D341Med (cell line): ENCODE measurements around the gene TANGO6.
A peak's percentile ranks its signal among the peaks of the same experiment; 100 is the strongest.
"Not testable (repeated sequence)": the region's sequence is repeated elsewhere in the genome, so short reads cannot be mapped to it uniquely, and the experiment has no call there.

Source experiments
- DNase-seq: peaks from one replicate; pipeline ENCODE4 v3.0.0; 2012; ENCODE audit warnings: low spot score

The TANGO6 gene

DNA sequence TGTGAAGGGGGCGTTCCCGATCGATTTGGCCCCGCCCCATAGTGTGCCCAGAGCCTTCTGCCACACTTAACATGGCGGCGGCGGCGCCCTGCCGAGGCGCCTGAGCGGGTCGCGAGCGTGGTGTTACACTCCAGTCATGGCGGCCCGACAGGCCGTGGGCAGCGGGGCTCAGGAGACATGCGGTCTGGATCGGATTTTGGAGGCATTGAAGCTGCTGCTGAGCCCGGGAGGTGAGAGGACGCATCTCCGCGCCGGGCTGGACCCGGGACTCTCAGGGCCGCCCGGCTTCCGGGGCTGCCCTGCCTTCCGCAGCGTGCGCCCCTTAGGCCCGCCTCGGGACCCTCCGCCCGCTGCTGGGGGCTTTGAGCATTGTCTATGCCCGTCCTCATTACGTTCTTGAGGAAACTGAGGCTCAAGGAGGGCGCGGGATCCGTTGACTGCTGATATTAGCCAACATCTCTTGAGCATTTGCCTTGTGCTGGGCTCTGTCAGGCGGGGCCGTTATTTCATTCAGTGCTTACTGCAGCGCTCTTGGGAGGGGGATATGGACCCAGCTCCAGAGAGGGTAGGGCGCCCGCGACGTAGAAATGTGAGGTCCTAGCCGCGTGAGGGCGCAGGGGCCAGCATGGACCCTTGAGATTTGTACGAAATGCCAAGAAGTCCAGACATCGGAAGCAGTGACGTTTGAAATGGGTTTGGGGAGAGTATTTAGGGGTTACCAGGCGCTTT is at the start of gene TANGO6:
TSS of gene TANGO6 (plus strand) at position 50 of the 729 bp plus-strand sequence. CDS start at position 137, 87 bp downstream.
- DNase-seq: peak; percentile 90

DNA sequence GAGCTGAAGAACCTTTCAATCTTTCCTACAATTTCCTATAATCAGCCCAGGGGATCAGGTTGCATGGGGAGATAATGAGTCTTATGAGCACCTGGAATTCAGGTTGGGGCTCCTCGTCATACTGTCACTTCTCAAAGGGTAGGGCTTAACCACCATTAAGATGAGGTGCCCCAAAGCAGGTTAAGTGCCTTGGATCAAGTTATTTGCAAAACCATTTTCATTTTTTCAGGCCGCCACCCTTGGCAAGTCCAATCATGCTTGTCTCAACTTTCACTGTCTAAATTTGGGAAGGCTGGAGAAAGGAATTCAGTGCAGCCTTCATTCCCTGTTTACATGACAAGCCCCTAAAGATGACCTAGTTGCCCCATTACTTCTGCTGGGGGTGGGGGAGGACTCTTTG is 44.9 kb upstream of the TANGO6 start:
- no peak for DNase-seq

DNA sequence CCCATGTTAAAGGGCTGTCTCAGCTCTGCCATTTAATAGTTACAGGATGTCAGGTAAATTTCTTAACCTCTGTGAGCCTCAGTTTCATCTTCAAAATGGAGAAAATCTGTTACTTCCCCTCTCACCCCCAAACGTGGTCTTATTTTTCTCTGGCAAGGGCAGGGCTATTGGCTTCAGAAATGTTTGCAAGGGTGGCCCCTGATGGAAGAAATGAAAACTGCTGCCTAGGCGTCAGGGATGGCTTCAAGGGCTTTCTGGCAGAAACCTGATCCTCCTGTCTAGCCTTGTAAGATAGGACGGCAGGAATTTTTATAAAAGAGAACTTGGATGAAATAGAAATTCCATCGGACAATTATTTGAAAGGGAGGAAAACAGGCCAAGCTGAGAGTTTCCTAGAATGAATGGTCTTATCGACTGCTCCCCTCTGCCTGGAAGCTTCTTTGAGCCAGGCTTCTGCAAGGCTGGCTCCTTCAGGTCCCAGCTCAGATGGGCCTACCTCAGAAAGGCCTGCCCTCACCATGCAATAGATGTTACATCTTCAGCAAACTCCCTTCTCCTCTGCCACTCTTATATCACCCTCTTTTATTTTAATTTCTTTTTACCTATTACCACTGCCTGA is 43.0 kb upstream of the TANGO6 start:
- DNase-seq: peak; percentile 77

DNA sequence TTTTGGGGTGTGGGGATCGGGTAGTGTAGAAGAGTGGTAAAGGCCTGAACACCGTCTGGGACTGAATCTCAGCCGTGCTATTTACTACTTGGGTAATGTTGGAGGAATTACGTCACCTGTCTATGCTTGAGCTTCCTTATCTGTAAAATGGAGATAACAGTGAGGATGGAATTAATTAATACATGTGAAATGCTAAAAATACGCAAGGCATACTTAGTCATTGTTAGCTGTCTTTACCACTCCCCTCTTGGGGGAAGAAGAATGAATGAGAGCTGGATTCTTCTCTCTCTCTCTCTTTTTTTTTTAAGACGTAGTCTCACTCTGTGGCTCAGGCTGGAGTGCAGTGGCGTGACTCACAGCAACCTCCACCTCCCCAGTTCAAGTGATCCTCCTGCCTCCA is 41.1 kb upstream of the TANGO6 start:
- no peak for DNase-seq

DNA sequence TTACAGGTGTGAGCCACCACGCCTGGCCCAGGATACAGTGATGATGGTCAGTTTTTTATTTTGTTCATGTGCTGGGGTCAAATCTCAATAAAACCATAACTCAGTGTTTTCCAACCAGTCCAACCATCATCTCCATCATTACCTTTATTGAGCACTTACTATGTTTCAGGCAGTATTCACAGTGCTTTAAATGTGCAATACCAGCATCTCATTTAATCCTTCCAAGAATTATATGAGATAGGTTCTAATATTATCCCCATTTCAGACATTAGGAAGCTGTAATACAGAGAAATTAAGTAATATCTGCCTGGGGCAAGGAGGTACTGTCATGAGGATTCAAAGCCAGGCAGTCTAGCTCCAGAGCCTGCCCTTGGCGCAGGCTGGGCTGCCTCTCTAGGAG is 36.9 kb upstream of the TANGO6 start:
- DNase-seq: no peak

DNA sequence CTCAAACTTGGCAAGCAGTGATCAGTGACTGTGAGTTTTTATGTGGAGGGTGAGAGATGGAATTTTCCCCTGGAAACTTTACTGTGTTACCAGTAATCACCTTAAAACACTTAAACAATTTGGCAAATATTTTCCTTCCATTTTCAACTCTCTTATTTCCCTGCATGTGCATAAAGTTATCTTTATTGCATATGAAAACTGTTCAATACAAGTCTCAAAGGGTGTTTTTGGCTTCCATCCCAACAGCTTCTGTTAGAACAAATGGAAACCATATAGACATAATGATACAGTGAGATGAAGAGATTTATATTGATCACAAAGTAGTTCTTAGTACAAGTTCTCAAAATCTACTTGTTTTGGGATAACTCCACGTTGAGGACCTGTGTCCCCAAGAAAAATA is 36.4 kb upstream of the TANGO6 start:
- DNase-seq: no peak

DNA sequence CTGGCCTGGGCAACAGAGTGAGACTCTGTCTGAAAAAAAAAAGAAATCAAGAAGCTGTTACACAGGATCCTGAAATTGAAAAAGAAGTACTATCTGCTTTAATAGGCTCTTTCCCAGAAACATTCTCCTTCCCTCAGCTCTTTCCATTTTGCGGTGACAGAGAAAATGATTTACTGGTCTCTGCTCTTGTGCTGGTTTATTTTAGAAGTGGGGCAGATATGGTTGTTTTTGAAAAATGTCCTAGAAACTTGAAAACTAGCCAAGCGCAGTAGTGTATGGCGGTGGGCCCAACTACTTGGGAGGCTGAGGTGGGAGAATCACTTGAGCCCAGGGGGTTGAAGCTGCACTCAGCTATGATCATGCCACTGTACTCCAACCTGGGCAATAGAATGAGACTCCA is 28.8 kb upstream of the TANGO6 start:
- no peak for DNase-seq

DNA sequence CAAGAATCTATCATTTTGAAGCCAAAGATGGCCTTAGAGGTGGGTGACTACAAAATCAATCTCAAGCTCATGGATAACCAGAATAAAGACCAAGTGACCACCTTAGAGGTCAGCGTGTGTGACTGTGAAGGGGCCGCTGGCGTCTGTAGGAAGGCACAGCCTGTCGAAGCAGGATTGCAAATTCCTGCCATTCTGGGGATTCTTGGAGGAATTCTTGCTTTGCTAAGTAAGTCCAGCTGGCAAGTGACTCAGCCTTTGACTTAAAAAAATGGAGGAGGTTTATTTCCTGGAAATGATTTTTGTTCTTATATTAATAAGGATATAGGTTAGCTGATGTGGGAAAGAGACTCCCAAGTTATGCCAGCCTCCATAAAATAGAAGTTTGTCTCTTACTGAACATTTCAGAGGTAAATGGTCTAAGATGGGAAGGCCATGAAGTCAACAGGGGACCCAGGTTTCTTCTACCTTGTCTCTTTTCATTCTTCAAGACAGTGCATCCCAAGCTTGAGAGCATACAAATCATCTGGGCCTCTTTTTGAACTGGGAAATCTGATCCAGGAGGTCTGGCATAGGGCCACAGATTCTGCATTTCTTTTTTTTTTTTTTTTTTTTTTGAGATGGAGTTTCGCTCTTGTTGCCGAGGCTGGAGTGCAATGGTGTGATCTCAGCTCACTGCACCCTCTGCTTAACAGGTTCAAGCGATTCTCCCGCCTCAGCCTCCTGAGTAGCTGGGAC is 19.8 kb upstream of the TANGO6 start:
- no peak for DNase-seq

DNA sequence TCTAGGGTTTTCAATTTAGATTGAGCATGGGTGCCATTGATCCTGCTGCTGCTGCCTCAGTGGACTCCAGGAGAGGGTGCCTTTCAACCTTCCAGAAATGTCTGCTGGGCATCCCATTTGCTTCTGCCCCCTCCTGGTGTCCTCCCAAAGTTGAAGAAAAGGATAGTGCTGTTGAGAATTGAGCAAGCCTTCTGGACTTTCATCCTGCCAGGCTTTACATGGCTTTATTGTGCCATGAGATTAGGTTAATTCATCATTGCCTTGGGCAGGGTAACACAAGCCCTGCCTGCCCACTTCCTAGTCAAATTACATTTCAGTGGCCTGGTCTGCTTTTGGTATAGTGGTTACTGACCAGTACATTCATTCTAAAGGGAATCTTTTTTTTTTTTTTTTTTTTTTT is 17.9 kb upstream of the TANGO6 start:
- no peak for DNase-seq

DNA sequence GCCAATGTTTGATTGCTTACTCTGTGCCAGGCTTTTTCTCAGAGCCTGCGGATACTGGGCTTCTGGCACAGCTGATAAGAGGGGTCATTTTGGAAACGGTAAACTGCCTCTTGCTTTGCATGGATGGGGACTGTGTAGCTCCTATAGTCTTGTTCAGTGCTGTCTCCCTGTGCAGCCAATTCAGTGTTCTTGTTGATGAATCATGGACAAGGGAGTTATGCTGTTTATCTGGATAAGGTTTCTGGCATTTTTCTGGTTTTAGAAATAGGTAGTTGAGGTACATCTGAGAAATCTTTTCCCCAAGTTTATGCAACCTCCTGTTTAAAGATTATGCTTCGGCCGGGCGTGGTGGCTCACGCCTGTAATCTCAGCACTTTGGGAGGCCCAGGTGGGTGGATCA is 16.7 kb upstream of the TANGO6 start:
- DNase-seq: no peak

DNA sequence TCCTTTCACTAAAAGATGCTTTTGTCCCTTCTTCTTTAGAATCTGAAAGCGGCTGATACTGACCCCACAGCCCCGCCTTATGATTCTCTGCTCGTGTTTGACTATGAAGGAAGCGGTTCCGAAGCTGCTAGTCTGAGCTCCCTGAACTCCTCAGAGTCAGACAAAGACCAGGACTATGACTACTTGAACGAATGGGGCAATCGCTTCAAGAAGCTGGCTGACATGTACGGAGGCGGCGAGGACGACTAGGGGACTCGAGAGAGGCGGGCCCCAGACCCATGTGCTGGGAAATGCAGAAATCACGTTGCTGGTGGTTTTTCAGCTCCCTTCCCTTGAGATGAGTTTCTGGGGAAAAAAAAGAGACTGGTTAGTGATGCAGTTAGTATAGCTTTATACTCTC is 10.1 kb upstream of the TANGO6 start:
- DNase-seq: no peak

DNA sequence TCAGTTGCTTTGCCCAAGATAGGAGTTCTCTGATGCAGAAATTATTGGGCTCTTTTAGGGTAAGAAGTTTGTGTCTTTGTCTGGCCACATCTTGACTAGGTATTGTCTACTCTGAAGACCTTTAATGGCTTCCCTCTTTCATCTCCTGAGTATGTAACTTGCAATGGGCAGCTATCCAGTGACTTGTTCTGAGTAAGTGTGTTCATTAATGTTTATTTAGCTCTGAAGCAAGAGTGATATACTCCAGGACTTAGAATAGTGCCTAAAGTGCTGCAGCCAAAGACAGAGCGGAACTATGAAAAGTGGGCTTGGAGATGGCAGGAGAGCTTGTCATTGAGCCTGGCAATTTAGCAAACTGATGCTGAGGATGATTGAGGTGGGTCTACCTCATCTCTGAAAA is 8.8 kb upstream of the TANGO6 start:
- DNase-seq: no peak

DNA sequence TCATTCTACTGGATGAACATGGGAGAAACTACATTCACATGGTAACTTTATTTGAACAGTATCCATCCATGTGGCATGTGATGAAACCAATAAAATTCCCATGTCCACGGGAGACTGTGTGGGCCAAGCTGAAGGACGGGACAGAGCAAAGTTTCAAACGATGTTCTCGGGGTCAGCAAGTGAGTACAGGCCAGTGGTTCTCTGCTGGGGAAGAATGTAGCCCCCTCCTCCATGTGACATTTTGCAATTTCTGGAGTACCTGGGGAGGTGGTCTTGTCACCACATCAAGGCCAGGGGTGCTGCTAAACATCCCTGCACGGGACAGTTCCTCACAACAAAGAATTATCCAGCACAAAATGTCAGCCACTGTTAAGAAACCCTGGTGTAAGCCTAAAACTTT is 7.4 kb upstream of the TANGO6 start:
- DNase-seq: no peak

DNA sequence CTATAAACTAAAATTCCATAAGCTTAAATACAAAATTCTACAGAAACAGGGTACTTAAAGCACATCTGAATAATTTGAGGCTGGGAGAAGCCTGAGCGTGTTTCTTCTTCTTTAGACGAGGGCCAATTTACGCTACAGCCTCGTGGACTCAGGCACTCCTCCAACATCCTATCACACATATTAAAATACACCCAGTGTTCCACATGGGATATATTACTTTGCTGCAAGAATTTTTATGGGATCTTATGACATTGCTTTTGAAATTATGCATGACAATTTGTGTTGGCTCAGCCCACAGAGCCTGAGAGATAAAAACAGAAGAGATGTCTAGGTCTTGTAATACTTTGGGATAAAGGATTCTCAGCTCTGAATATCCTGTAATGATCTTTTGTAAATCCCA is 3.5 kb upstream of the TANGO6 start:
- DNase-seq: no peak

DNA sequence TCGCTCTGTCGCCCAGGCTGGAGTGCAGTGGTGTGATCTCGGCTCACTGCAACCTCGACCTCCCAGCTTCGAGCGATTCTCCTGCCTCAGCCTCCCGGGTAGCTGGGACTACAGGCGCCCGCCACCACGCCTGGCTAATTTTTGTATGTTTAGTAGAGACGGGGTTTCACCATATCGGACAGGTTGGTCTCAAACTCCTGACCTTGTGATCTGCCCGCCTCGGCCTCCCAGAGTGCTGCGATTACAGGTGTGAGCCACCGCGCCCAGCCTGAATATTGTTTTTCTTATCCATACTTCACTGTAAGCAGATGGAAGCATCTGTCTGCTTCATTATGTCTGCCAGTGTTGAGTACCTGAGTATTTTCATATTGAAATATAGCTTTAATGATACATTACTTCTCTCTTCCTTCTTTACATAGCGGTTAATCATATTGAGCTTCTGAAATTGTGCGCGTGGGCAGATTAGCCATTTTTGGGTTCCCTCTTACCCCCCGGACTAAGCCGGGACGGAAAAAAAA is 308 bp upstream of the TANGO6 start:
- not testable (repeated sequence) for DNase-seq

DNA sequence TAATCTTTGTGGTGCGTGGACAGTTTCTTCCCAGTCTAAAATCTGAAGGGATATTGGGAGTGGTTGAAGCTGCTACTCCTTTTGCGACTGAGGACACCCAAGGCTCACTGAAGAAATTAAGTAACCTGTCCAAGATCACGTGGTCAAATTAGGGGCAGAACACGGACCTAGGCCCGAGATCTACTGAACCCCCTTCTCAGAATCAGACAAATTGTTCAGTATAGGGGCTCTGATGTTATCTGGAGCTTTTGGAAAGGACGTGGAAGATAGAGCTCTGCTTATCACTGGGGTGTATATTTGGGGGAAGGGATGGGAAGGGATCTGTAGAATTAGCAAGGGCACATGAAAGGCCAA is 857 bp downstream of the TANGO6 start:
- DNase-seq: no peak

DNA sequence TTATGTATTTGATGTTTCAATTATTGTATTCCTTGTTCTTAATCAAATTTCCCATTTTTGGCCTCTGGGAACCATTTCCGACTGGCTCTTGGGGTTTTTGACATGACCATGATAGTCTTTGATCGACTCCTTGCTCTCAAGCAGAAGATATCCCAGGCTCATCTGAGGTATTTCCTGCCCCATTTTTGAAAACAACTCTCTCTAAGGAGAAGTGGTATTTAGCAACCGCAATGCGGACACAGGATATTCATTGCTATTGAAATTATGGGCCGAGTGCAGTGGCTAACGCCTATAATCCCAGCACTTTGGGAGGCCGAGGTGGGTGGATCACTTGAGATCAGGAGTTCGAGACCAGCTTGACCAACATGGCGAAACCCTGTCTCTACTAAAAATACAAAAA is 5.5 kb downstream of the TANGO6 start:
- DNase-seq: no peak

DNA sequence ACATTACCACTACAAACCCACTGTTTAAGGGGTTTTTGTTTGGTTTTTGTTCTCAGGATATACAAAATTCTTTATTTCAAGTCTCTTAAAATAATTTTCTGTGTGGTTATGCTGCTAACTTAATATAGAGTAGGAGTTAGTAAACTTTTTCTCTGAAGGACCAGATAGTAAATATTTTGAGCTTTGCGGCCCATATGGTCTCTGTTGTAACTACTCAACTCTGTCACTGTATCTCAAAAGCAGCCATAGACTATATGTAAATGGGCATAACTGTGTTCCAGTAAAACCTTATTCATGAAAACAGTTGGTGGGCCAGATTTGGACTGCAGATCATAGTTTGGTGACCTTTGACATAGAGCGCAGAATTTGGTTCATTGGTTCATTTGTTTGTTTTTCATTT is 7.2 kb downstream of the TANGO6 start:
- DNase-seq: no peak

DNA sequence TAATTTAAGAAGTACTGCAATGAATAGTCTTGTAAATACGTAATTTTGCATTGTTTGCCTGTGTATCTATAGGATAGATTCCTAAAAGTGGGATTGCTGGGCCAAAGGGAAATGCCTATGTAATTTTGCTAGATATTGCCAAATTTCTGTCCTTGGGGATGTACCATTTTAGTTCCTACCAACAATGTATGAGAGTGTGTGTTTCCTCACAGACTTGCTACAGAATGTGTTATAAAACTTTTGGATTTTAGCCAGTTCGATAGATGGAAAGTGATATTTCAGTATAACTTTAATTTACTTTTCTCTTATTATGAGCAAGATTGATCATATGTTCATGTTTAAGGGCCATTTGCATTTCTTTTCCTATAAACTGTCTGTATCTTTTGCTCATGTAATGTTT is 8.3 kb downstream of the TANGO6 start:
- DNase-seq: no peak

DNA sequence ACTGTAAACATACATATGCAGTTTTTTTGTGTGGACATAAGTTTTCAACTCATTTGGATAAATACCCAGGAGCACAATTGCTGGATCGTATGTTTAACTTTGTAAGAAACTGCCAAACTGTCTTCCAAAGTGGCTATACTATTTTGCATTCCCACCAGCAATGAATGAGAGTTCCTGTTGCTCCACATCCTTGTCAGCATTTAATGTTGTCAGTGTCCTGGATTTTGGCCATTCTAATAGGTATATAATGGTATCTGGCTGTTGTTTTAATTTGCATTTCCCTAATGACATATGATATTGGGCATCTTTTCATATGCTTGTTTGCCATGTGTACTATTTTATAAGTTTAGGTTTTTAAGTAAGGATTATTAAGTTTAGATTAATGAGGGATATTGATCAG is 14.1 kb downstream of the TANGO6 start:
- DNase-seq: no peak

DNA sequence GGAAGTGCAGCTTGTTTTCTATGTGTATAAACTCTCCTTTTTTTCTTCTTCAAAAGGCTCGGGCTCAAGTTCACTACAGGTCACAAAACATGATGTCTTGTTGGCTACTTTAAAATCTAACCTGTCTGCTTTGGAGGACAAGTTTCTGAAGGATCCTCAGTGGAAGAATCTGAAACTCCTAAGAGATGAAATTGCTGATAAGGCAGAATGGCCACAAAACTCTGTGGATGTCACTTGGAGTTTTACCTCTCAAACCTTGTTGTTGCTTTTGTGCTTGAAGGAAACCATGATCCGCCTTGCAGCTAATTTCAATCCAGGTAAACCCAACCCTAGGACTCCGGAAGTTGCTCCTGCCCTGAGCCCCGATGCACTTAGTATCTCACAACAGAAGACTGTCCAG is 16.5 kb downstream of the TANGO6 start:
- DNase-seq: no peak

DNA sequence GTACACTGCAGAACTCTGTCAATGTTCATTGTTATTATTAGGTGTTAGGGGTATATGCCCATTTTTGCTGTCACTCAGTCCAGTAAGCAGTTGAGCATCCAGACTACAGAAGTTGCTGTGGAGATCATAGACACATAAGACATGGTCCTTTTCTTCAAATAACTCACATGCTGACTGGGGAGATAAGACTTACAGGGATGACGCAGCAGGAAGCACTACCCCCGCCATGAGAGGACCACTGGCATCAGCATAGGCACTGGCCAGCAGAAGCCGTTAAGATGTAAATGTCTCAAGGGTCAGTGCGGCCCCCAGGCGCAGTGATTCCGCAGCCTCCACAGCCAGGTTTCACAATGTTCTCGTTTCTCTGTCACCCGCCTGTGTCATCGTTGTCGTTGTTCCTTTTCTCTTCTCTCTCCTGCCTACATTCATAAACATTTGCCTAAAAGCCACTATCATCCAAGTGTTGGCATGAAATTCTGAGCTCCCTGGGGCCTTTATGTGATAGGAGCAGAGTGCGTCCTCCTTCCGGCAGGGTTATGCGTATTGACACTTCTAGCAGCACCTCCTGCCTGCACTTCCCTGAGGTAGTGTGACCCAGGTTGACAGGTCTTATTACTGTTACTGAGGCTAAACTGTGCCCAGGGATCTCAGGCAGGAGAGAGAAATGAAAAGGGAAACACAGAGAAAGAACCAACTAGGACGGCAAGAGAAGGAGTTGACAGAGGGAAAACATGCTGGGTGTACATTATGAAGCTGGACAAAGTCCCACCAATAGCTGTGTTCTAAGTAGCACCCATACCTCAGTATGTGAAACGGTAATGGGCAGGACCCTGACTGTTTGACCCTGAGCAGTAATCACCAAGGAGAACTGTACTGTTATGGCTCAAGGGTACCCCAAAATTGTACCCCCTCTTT is 17.9 kb downstream of the TANGO6 start:
- no peak for DNase-seq
